HepG2 (cell line): ENCODE measurements around the gene GGTA1. TPM values are rescaled to one million over a fixed set of nuclear protein-coding genes. Genes with fewer than 3 reads are reported as not detected.

Experiments used
- DPF2 ChIP-seq: sonication (generic); formaldehyde crosslinking; IDR thresholded peaks from 2 replicates; pipeline ENCODE4 v1.4.0; 2020; ENCODE audit warnings: mild to moderate bottlenecking, low read depth, missing genetic modification reagents, borderline replicate concordance
- GTF2F1 ChIP-seq: fragments of 150-350 bp; IDR thresholded peaks from 2 replicates; pipeline ENCODE4 v1.6.1; 2014; ENCODE audit warnings: low read length
- MAFG ChIP-seq: sonication (generic); formaldehyde crosslinking; IDR thresholded peaks from 2 replicates; pipeline ENCODE4 v1.5.1; 2020; ENCODE audit warnings: mild to moderate bottlenecking, missing genetic modification reagents
- STAG1 ChIP-seq: sonication (generic); formaldehyde crosslinking; IDR thresholded peaks from 2 replicates; pipeline ENCODE4 v1.4.0; 2020; ENCODE audit warnings: missing genetic modification reagents
- ZBTB20 ChIP-seq: sonication (generic); formaldehyde crosslinking; IDR thresholded peaks from 2 replicates; pipeline ENCODE4 v1.8.1; 2023; ENCODE audit warnings: missing genetic modification reagents, low read depth, mild to moderate bottlenecking, borderline replicate concordance
- ZMYM3 ChIP-seq: sonication (generic); formaldehyde crosslinking; IDR thresholded peaks from 2 replicates; pipeline ENCODE4 v1.5.1; 2020; ENCODE audit warnings: mild to moderate bottlenecking, missing genetic modification reagents
- ZNF567 ChIP-seq: sonication (generic); formaldehyde crosslinking; IDR thresholded peaks from 2 replicates; pipeline ENCODE4 v1.8.1; 2023; ENCODE audit warnings: mild to moderate bottlenecking, missing genetic modification reagents, borderline replicate concordance
- ZNF850 ChIP-seq: sonication (generic); formaldehyde crosslinking; conservative IDR thresholded peaks from 2 replicates; pipeline ENCODE4 v1.9.0; 2021; ENCODE audit warnings: mild to moderate bottlenecking, missing genetic modification reagents
- ZSCAN9 ChIP-seq: IDR thresholded peaks from 2 replicates; pipeline ENCODE4 v1.6.1; 2016; ENCODE audit warnings: borderline replicate concordance
- polyA plus RNA-seq, 8 experiments: library from polyadenylated mRNA; depleted of rRNA in 3 of 8; stranded (reverse) in 7 of 8; unstranded in 1 of 8; fragments of >200 nt; fragmentation: Illumina TruSeq in 4 of 8; extraction: Trizol in 4 of 8; gene quantifications; 2 replicates each; pipeline versions ENCODE4 v1.2.1 to v1.2.3, GENCODE V29; 2011 to 2016; ENCODE audit warnings: low read depth in 4 of 8, missing spikeins in 1 of 8, mixed read lengths in 1 of 8; ENCODE audit not compliant: insufficient read depth in 1 of 8
- total RNA-seq, 5 experiments: library from RNA; depleted of rRNA; stranded (reverse); fragments of >200 nt; fragmentation: Illumina TruSeq; extraction: Trizol; gene quantifications; 2 replicates each; pipeline ENCODE4 v1.2.3, GENCODE V29; 2016; ENCODE audit warnings: low read depth in 1 of 5
- TF ChIP-seq, protein P1 (sequence below), 2 experiments: sonication (generic) in 1 of 2; formaldehyde crosslinking in 1 of 2; IDR thresholded peaks; 2 replicates each; pipeline versions ENCODE4 v1.6.1 to v1.9.0; 2014 to 2022; ENCODE audit warnings: antibody characterized with exemption in 1 of 2, borderline replicate concordance in 1 of 2, inconsistent platforms in 1 of 2, low read depth in 1 of 2, missing genetic modification reagents in 1 of 2
- TF ChIP-seq, protein P2 (sequence below): IDR thresholded peaks from 2 replicates; pipeline ENCODE4 v1.6.1; 2016; ENCODE audit warnings: low read depth, control low read depth
- TF ChIP-seq, protein P3 (sequence below): sonication (generic); formaldehyde crosslinking; IDR thresholded peaks from 2 replicates; pipeline ENCODE4 v1.4.0; 2020; ENCODE audit warnings: mild to moderate bottlenecking, missing genetic modification reagents
- TF ChIP-seq, protein P4 (sequence below): sonication (generic); formaldehyde crosslinking; IDR thresholded peaks from 2 replicates; pipeline ENCODE4 v1.5.0; 2020; ENCODE audit warnings: missing genetic modification reagents
- TF ChIP-seq, protein P5 (sequence below): sonication (generic); formaldehyde crosslinking; IDR thresholded peaks from 2 replicates; pipeline ENCODE4 v1.8.1; 2023; ENCODE audit warnings: missing genetic modification reagents, inconsistent platforms, borderline replicate concordance
- TF ChIP-seq, protein P6 (sequence below): IDR thresholded peaks from 2 replicates; pipeline ENCODE4 v1.6.1; 2016; ENCODE audit warnings: low read depth
- TF ChIP-seq, protein P7 (sequence below): sonication (generic); formaldehyde crosslinking; IDR thresholded peaks from 2 replicates; pipeline ENCODE4 v1.8.0; 2022; ENCODE audit warnings: mild to moderate bottlenecking, missing genetic modification reagents; ENCODE audit not compliant: insufficient replicate concordance

Gene GGTA1
- total and polyA plus RNA-seq, 2 of the 13 experiments (the other 11 are each of a cell fraction or from before 2014, with no cell fraction given), result not detected

DNA sequence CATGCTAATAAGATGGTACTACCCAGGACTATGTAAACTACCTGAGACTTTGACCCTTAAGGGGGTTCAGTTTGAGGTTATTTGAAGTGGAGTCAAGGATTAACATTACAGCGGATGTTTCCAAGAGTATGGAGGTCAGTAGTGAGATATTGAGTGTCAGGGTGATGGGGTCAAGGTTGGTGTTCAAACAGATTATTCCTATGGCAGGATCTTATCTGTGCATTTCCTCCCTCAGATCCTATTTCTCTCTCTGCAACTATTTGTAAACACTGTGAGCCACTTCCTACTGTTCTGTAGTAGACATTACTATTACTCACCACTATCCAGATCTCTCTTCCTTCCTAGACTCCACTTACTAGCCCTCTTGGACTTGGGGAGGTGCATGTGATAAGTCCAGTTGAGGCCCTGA, 75.6 kb downstream of the GGTA1 start (continued):
- TF ChIP-seq, protein P1, sequence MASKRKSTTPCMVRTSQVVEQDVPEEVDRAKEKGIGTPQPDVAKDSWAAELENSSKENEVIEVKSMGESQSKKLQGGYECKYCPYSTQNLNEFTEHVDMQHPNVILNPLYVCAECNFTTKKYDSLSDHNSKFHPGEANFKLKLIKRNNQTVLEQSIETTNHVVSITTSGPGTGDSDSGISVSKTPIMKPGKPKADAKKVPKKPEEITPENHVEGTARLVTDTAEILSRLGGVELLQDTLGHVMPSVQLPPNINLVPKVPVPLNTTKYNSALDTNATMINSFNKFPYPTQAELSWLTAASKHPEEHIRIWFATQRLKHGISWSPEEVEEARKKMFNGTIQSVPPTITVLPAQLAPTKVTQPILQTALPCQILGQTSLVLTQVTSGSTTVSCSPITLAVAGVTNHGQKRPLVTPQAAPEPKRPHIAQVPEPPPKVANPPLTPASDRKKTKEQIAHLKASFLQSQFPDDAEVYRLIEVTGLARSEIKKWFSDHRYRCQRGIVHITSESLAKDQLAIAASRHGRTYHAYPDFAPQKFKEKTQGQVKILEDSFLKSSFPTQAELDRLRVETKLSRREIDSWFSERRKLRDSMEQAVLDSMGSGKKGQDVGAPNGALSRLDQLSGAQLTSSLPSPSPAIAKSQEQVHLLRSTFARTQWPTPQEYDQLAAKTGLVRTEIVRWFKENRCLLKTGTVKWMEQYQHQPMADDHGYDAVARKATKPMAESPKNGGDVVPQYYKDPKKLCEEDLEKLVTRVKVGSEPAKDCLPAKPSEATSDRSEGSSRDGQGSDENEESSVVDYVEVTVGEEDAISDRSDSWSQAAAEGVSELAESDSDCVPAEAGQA (IDR thresholded peaks at IDR 0.05; ENCODE audit: low read depth), result no peak
- TF ChIP-seq, protein P1 (CRISPR knock-in tag; IDR thresholded peaks at IDR 0.05; ENCODE audit: borderline replicate concordance), result no peak
- TF ChIP-seq ZBTB20 (CRISPR knock-in tag), result peak; percentile 78; the same call in 1 of the 2 replicates
- no peak for TF ChIP-seq ZMYM3 (CRISPR knock-in tag)
- TF ChIP-seq, protein P2, sequence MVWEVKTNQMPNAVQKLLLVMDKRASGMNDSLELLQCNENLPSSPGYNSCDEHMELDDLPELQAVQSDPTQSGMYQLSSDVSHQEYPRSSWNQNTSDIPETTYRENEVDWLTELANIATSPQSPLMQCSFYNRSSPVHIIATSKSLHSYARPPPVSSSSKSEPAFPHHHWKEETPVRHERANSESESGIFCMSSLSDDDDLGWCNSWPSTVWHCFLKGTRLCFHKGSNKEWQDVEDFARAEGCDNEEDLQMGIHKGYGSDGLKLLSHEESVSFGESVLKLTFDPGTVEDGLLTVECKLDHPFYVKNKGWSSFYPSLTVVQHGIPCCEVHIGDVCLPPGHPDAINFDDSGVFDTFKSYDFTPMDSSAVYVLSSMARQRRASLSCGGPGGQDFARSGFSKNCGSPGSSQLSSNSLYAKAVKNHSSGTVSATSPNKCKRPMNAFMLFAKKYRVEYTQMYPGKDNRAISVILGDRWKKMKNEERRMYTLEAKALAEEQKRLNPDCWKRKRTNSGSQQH, result no peak
- TF ChIP-seq ZSCAN9 (CRISPR knock-in tag), result no peak
- no peak for TF ChIP-seq STAG1
- TF ChIP-seq, protein P3, sequence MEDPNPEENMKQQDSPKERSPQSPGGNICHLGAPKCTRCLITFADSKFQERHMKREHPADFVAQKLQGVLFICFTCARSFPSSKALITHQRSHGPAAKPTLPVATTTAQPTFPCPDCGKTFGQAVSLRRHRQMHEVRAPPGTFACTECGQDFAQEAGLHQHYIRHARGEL, result no peak
- TF ChIP-seq, protein P4, sequence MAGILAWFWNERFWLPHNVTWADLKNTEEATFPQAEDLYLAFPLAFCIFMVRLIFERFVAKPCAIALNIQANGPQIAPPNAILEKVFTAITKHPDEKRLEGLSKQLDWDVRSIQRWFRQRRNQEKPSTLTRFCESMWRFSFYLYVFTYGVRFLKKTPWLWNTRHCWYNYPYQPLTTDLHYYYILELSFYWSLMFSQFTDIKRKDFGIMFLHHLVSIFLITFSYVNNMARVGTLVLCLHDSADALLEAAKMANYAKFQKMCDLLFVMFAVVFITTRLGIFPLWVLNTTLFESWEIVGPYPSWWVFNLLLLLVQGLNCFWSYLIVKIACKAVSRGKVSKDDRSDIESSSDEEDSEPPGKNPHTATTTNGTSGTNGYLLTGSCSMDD (CRISPR knock-in tag), result no peak
- TF ChIP-seq, protein P5, sequence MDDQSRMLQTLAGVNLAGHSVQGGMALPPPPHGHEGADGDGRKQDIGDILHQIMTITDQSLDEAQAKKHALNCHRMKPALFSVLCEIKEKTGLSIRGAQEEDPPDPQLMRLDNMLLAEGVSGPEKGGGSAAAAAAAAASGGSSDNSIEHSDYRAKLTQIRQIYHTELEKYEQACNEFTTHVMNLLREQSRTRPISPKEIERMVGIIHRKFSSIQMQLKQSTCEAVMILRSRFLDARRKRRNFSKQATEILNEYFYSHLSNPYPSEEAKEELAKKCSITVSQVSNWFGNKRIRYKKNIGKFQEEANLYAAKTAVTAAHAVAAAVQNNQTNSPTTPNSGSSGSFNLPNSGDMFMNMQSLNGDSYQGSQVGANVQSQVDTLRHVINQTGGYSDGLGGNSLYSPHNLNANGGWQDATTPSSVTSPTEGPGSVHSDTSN (CRISPR knock-in tag), result no peak
- TF ChIP-seq ZNF567 (CRISPR knock-in tag), result no peak
- TF ChIP-seq, protein P6, sequence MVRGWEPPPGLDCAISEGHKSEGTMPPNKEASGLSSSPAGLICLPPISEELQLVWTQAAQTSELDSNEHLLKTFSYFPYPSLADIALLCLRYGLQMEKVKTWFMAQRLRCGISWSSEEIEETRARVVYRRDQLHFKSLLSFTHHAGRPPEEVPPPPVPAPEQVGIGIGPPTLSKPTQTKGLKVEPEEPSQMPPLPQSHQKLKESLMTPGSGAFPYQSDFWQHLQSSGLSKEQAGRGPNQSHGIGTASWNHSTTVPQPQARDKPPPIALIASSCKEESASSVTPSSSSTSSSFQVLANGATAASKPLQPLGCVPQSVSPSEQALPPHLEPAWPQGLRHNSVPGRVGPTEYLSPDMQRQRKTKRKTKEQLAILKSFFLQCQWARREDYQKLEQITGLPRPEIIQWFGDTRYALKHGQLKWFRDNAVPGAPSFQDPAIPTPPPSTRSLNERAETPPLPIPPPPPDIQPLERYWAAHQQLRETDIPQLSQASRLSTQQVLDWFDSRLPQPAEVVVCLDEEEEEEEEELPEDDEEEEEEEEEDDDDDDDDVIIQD (CRISPR knock-in tag), result peak; percentile 28; the same call in 1 of the 2 replicates
- no peak for TF ChIP-seq MAFG (CRISPR knock-in tag)
- TF ChIP-seq ZNF850, result no peak
- no peak for TF ChIP-seq GTF2F1
- peak; percentile 63; the same call in 1 of the 2 replicates for TF ChIP-seq DPF2
- TF ChIP-seq, protein P7, sequence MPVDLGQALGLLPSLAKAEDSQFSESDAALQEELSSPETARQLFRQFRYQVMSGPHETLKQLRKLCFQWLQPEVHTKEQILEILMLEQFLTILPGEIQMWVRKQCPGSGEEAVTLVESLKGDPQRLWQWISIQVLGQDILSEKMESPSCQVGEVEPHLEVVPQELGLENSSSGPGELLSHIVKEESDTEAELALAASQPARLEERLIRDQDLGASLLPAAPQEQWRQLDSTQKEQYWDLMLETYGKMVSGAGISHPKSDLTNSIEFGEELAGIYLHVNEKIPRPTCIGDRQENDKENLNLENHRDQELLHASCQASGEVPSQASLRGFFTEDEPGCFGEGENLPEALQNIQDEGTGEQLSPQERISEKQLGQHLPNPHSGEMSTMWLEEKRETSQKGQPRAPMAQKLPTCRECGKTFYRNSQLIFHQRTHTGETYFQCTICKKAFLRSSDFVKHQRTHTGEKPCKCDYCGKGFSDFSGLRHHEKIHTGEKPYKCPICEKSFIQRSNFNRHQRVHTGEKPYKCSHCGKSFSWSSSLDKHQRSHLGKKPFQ (CRISPR knock-in tag), result no peak
